ENCODE results near the gene PRPF31.

PRPF31 gene

GRCh38 chr19:54180691-54181091 lies 65.1 kb downstream of the PRPF31 start:
- Histone ChIP-seq H3K27ac (ENCODE audit: low read length) (no peak overlapping the region), H3K9ac (ENCODE audit: low read length in 2 of 2) (no peak overlapping the region), H3K27me3 (ENCODE audit: control insufficient read depth in 1 of 2, insufficient read depth in 2 of 2, low read length in 2 of 2) (no peaks in the 10 kb centered on the region), H3K9me3 (ENCODE audit: control insufficient read depth in 2 of 2, low read length in 2 of 2) (no peaks in the 10 kb centered on the region), H3K4me3 (ENCODE audit: low read length in 2 of 2) (no peak overlapping the region), H3K36me3 (ENCODE audit: control insufficient read depth in 2 of 2, insufficient read depth in 2 of 2, low read length in 2 of 2) (peaks cover 0 to 10% of the 10 kb centered on the region in 2 donors), H3K4me1 (ENCODE audit: control insufficient read depth, insufficient read depth, low read length) (no peaks in the 10 kb centered on the region)

All from stomach smooth muscle (tissue), 2 donors.